Ammon's horn (tissue), 1 donor: ENCODE data around the gene SP4.

ENCODE experiments used
- DNase-seq: peaks from one replicate; pipeline ENCODE4 v3.0.0-alpha.2; 2016; ENCODE audit warnings: low spot score

Gene SP4

DNA sequence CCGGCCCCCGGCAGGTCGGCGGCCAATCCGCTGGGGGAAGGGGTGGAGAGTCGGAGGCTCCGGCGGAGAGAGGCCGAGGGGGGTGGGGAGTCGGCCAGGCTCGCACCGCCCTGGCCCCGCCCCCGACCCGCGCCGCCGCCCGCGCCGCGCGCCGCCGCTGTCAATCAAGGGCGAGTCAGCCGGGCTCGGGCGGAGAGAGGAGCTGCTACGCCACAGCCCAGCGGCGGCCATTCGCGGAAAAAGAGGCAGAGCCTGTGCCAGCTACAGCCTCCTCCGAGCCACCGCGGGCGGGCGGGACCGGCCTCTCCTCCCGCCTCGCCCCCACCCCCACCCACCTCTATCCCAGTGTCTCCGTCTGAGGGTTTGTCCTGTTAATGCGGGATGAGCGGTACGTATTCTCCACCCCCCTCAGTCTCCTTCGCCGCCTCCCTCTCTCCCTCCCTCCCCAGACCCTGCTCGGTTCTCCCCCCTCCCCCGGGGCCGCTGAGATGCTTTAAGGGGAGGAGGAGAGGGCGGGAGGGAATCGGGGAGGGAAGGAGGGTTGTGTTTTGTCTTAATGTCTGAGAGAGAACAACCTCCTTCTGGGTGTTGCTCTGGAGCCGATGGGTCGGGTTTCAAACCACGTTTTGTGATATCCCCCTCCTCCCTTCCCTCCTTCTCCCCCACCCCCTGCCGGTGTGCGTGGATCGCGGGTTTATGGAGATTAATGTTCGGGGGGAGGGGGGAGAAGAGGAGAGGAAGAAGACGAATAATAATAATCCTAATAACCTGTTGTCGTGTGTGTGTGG, at the start of gene SP4:
TSS of gene SP4 (plus strand) at position 213 of the 788 bp plus-strand sequence. CDS start at position 382, 169 bp downstream.
- peak; percentile 97 for DNase-seq

DNA sequence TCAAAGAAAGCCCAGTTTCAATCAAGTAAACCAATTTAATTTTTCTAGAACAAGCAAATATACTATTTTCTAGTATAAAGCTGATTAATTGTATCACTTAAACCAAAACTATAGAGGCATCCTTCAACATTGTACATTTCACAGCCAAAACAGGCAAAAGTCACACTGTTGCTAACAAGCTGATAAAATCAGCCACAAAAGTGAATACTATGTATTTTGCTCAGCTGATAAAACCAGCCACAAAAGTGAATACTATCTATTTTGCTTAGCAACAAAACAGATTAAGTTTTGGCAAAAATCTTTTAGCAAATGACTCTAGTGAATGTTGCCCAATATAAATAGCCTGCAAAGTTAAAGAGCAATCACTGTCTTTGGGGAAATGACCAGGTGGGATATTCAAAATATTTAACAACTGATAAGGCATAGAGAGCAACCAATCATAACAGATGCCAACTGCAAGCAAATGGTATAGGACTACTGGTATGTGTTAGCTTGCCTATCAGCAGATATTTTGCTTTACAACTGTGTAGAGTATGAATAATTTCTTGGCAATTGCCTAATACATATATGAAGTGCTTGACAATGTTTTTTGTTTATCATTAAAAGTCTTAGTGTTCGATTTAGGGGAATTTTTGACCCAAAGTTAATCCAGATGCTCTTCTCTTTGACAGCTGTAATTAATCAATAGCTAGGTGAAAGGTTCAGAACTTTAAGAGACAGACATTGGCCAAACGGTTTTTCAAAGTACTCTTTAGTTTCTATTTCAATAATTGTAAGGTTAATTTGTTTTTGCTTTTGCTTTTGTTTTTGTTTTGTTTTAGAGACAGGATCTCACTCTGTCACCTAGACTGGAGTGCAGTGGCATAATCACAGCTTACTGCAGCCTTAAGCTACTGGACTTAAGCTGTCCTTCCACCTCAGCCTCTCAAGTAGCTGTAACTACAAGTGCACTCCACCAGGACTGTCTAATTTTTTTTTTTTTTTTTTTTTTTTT, 44.4 kb upstream of the SP4 start:
- DNase-seq: no peak

DNA sequence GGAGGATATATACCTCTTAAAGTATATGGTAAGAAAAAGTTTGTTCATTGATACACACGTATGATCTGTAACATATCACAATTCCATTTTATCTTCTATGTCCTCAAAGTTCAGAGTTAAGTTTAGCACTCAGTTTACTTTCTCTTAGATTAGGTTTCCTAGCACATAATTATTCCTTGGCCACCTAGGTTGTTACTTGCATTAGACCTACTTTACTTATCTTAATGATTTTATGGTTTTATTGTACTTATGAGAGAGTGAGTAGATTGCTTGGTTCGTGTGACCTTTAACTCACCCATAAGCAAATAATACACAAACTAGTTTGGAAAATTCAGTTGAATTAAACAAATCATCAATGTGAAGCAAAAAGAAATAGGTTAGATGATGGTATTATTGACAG, 33.9 kb upstream of the SP4 start:
- DNase-seq: no peak

DNA sequence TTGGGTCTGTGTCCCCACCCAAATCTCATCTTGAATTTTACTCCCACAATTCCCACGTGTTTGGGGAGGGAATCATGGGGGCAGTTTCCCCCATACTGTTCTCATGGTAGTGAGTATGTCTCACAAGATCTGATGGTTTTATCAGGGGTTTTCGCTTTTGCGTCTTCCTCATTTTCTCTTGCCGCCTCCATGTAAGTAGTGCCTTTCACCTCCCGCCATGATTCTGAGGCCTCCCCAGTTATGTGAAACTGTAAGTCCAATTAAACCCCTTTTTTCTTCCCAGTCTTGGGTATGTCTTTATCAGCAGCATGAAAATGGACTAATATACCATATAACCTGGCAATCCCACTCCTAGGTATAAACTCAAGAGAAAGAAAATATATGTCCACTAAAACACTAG, 25.9 kb upstream of the SP4 start:
- no peak for DNase-seq

DNA sequence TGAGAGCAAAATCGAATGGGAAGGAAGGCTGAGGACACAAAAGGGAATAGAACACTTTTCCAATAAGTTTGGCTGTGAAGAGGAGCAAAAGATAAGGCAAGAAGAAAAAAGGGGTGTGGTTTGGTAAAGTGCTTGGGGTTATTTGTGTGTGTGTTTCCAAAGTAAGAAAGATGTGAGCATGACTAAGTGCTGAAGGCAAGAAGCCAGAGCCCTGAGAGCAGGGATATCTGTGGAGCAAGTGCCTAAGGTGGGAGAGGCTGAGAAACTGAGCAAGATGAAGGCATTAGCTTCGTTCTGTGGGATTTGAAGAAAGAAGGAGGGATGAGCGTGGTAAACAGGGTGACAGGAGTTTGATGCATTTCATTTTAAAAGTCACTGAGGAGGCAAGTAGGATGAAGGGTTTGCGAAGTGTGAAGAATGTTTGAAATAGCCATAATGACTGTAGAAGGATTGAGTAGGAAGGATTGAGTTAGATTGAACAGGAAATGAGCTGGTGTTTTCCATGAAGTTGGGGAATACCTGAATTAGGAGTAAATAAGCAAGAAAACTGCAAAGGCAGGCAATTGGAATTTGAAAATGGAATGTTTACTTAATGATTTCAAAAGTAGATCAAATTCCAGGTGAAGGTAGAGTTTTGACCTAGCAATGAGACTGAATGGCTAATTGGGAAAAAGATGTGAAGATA, 19.9 kb upstream of the SP4 start:
- DNase-seq: no peak

DNA sequence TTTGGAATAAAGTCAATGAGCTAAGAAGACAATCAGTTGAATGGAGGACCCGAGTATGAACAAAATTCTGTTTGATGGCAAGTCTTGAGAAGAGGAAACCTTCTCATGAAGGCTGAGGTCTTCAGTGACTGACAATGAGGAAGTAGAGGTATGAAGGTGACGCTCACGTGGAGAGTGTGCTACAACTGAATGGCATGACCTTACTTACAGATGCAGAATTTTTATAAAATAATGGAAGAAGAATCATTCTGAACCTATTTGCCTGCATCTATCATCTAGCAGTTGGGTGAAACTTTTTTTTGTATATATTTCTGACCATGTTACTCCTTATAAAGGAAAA, 19.4 kb upstream of the SP4 start:
- DNase-seq: no peak

DNA sequence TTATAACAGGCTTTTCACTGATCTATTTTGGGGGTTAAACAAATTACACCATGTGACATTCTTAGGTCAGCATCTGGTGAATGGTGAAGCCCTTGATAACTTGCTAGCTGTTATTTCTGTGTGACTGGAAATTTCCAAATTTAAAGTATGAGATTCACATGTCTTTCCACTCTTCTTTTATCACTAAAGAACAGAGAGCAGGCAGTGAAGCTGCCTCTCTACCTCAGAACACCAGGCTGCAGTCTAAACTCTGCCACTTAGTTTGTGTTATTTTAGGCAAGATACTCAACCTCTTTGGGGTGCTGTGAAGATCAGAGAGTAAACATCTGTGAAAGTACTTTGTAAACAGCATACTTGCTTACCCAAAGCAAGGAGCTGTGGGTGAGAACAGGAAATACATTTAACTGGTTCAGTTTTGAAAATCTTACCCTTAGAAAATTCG, 15.5 kb upstream of the SP4 start:
- DNase-seq: no peak

DNA sequence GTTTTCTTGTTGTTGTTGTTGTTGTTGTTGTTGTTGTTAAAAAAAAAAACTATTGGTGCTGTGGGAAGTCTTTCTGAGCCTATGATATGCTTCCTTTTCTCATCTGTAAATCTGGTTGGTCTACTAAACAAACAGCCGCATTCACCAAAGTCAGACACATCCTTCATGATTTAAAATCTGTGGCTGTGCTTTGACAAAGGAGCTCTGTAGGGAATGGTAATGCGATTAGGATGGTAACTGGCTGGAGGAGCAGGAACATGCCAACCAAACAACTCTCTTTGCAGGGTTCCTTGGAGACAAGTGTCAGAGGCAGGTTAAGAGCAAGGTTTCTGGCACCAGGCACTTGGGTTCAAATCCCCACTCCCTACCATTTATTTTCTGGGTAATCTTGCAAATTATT, 14.9 kb upstream of the SP4 start:
- DNase-seq: peak; percentile 71

DNA sequence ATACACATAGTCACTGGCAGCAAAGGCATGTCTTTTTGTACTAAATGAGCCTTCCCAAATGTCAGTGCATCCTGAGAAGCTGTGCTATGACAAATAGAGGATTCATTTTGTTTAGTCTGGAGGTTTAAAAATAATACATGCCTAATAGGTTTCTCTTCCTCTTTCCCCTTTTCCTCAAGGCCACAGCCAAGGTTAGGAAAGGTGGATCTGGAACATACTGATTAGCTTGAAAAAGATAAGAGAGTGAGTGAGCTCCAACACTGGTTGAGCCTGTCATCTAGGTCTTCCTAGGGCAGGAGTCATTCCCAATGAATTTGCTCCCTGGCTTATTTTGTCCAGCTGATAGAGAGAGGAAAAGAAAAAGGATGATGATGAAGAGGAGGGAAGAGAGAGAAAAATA, 14.4 kb upstream of the SP4 start:
- DNase-seq: no peak

DNA sequence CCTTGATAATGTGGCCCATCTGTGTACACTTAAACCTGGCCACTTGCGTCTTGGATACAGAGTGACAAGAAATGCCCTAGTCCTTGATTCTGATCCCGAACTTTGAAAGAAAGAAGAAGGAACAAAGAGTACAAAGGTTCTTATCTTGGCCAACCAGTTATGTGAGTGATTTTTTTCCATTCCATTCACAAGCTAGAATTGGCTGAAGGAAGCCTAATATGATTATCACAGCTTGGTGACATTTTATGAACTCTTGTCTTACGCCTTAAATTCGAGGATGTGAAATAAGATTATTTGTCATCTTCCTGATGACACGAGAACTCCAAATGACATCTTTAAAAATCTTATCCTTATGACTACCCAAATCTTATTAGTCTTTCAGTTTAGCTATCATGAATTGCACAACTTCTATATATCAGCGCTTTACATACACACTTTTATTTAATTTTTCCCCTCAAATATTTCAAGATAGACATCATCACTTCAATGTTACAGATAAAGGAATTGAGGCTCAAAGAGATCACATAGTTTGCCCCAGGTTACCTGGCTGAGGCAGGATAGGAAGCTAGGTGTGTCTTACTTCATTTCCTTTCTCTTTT, 13.0 kb upstream of the SP4 start:
- DNase-seq: no peak

DNA sequence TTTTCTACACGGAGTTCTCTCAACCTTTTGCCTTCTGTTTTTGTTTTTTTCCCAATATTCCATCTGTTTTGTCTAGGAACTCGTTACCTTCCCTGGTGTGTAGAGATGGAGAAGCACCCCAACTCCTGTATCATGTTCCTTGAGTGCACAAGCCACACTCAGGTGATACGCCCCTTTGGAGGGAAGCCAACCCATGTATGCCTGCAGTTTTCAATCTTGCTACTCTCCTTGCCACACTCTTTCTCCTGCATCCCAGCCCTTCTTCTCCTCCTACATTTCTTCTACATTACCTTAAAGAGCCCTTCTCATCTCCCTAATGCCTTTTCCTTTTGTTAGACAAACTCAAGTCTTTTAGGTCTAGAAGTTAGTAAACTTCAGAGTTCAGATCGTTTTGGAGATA, 10.2 kb upstream of the SP4 start:
- no peak for DNase-seq

DNA sequence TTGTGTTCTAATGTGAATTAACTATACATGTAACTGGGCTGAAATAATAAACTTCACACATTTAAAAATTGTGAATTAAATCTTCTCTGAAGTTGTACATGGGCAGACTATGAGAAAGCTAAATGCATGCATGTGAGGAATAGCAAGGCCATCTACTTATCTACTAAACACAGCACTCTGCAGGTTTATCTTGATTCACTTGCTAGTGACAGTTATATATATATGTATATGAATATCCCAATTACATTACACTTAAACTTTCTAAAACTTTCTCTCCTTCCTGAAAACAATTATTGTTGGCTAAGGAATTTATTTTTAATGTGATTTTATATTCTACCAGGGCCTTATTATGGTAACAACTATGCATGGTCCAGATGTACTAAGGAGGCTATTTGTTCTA, 5.1 kb upstream of the SP4 start:
- no peak for DNase-seq

DNA sequence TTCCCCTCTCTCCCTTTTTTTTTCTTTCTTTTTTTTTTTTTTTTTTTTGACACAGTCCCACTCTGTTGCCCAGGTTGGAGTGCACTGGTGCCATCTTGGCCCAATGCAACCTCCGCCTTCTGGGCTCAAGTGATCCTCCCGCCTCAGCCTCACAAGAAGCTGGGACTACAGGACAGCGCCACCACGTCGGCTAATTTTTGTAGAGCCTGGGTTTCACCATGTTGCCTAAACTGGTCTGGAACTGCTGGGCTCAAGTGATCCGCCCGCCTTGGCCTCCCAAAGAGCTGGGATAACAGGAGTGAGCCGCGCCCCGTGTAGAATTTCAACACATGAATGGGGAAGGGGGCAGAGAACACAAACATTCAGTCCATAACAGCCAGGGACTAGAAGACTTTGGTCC, 2.6 kb upstream of the SP4 start:
- no peak for DNase-seq

DNA sequence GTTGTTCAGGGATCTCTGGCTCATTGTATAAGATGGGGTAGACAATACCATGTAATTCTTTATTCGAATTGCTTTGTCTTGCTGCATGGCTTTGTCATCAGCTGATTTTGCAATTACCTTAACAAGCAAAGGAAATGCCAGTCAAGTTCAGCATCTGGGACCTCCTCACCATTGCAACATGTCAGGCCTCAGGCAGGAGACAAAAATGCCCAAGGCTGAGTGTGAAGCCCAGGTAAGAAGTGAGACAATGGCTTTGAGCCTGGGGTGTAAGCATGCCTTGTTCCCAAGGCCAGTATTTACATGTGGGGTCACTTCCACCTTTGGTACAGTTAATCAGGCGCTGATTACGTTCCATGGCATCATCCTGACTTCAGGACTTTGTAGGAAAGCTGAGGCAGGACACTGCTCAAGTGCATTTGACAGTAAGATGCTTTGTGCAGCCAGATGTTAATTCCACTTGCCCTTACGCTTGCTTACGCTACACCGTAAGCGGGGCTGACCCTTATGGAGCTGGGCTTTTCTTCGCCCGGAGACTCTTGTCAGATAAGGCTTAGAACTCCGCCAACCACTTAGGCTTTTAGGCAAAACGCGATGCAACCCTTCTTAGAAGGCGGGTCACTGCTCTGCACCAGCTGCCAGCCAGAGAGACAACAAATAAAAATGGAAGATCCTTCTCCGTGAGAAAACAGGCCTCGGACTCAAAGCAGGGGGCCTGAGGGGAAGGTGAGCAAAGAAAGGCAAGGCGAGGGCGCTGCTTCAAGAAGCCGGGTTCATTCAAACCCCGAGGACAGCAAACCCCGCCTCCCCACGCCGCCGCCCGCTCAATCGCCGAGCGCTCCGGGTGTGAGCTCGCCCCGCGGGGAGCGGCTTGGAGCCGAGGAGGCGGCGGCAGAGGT, 1.3 kb upstream of the SP4 start:
- no peak for DNase-seq

DNA sequence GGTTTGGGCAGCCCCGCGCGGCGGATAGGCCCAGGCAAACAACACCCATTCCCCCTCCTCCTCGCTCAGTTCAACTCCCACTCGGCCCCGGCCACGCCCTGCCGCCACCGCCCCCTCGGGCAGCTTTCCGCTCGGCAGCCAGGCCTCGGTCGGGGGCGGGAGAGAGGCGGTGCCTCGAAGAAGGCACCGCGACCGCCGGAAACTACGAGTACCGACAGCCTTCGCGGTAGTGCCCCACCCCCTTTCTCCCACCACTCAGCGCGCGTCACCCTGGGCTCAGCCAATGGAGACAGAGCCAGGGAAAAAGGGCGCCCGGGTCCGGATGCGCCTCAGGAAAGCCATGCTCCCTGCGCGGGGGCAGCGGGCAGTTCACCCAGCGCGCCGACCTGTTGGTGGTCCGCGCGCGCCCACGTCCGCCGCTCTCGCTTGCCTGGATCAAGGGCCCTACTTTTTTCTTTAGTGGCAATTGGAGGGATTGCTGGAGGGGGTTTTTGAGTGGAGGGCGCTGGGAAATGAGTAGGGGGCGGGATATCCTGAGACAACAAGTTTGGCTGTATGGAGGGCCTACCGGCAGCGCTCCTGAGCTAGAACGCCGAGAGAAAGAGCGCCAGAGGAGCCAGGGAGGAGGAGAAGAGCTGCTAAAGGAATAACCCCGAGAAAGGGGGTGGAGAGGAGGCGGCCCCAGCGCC, 557 bp upstream of the SP4 start:
- DNase-seq: peak; percentile 99

DNA sequence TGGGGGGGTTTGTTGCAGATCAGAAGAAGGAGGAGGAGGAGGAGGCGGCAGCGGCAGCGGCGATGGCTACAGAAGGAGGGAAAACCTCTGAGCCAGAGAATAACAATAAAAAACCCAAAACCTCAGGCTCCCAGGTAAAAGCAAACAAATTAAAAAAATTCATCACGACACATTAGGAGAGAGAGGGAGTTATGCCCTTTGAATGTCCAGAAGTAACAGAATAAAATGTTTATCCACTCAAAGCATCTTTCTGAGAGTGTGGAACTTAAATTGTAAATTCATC, 717 bp downstream of the SP4 start:
- no peak for DNase-seq

DNA sequence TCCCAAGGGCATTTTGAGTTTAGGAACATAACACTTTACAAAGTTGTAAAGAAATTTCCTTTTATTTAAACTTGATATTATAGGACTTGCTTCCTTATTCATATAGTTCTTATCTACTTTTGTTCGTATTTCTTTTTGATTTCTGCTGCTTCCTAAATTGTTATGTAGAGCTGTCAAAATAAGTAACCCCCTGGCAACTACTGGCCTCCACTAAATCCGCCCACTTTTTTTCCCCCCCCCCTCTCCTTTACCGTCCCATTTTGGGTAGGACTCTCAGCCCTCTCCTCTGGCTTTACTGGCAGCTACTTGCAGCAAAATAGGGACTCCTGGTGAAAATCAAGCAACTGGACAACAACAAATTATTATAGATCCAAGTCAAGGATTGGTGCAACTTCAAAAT, 1.1 kb downstream of the SP4 start:
- DNase-seq: no peak

DNA sequence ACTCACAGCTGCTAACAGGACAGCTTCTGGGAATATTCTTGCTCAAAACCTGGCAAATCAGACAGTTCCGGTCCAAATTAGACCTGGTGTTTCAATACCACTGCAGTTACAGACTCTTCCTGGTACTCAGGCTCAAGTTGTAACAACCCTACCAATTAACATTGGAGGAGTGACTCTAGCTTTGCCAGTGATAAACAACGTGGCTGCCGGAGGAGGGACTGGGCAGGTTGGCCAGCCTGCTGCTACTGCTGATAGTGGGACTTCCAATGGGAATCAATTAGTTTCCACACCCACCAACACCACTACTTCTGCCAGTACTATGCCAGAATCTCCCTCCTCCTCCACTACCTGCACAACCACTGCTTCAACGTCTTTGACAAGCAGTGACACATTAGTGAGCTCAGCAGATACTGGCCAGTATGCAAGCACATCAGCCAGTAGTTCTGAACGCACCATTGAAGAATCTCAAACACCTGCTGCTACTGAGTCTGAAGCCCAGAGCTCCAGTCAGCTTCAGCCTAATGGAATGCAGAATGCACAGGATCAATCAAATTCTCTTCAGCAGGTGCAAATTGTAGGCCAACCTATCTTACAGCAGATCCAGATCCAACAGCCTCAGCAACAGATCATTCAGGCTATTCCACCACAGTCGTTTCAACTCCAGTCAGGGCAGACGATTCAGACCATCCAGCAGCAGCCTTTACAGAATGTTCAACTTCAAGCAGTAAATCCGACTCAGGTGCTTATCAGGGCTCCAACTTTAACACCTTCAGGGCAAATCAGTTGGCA, 2.1 kb downstream of the SP4 start:
- DNase-seq: no peak

DNA sequence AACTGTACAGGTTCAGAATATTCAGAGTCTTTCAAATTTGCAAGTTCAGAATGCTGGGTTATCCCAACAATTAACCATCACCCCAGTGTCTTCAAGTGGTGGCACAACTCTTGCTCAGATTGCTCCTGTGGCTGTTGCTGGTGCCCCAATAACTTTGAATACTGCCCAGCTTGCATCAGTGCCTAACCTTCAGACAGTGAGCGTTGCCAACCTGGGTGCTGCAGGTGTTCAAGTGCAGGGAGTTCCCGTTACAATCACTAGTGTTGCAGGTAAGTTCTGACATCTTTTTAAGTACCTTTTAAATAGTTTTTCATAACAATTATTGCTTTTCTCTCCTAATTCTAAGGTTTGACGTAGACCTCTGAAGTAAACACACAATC, 2.7 kb downstream of the SP4 start:
- no peak for DNase-seq
